SKM-1 treated with dmso at 0.1 percent for 144 hours (cell line): Measurements from ENCODE around the gene RNGTT.

Experiments used
- DNase-seq: peaks from one replicate; lab custom pipeline; 2025; ENCODE audit not compliant: unreplicated experiment; lab: John Stamatoyannopoulos, UW

The RNGTT gene

DNA sequence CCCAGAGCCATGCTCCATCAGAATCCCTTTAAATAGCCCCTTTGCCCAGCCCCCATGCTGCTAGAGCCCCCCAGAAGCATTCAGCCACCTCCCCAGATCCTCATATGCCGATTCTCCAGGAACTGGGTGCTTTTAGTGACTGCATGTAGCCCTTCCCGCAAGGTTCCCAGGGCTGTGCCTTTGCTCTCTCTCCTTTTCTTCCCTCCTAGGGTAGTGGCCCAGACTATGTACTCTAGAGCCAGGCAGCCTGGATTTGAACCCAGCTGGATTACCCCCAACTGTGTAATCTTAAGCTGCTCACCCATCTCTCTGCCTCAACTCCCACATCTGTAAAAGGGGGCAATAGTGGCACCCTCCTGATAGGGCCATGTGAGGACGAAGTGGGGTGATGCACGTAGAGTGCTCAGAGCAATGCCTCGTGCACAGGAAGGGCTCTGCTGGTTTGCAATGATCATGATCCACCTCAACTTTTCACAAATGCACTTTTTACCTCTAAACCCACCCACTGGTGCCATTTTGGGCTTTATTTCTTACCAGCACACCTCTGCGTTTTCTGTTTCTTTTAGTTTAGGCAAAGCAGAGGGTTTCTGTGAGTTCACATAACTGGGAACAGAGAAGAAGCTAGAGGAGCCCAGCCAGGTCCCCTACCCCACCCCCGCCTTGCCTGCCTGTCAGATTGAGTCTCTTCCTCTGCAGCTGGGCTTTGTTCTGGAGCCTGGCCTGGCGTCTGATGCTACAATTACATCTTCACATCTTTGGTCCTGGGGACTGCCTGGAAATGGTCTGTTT lies 396.5 kb downstream of the RNGTT start:
- DNase-seq: no peak

DNA sequence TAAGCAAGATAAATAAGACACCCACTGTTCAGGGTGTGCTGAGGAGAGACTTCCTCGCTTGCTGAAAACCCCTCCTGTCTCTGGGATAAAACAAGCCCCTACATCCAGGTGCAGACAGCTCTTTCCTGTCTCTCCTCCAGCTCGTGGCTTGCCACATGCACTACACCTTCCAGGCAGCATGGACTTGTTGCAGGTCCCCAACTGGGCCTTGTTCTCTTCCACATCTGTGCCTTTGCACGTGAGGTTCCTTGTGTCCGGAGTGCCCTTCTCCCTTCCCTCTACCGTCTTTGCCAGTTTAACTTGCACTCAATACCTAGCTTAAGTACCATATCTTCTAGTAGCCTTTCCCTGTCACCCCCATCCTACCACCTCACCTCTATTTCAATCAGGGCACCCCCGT lies 397.6 kb downstream of the RNGTT start:
- DNase-seq: no peak

DNA sequence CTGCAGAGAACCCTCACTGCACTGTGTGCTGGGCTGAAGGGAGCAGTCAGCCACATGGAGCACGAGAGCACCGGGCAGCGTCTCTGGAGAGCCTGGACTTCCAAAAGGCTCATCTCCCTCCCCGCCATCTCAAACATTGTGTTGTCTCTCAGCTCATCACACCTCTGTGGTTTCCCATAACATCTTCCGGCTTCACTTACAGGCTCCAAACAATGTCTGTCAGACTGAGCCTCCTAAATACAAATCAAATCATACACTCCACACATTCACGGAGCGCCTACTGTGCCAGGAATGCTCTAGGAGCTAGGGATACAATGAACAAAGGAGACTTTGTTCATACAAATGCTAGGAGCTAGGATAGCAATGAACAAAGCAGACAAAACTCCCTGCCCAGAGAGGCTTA lies 398.0 kb downstream of the RNGTT start:
- no peak for DNase-seq

DNA sequence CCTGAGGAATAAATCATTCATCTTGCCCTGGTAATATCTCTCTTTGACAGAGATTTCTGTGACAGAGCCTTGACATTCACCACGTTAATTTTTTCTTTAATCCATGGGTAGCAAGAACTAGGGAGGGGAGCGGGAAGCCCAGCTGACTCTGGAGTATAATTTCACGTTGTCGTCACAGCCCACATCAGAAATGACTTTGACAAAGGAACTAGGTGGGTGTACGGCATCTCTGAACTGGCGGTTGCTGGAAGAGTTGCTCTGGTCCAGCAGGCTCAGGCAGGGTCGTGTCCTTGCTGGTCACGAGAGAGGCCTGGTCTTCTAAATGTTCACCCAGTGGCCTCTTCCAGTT lies 400.2 kb downstream of the RNGTT start:
- DNase-seq: no peak

DNA sequence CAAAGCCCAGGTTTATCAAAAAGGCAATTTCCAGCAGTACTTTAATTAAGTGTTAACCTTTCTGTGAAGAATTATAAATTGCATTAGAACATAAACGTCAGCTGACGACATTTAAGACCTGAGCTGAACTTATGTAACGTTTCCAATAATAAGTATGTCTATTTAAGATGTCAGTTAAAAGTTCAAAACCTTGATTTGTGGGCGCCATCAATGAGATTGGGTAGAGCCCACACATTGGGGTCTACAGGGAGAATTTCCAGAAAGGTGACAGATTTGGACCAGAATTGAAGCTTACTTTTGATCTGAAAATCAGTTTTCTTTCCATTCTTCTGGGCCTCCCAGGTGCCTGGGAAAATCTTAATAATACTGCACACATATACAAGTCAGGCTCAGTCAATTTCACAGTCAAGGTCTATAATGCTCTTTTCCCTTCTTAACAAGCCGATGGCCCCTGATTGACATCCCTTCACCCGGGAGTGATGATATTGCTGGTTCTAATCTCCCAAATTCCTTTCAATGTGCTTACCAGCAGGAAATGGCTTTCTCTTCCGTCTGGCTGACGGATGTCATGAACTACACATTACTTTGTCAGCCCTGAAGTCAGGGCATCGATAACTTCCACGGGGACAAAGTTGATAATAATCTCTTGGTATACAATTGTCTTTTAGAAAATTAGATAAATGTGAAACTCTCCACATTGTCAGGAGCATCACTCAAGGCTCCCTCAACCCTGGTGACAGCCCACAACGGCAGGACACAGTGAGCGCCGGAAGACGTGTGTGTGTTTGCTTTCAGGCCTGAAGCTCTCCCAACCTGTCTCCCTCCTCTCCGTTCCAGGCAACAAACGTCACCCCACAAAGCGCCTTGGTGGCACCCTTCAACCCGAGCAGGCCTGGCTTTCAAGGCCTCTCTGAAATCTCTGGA lies 400.8 kb downstream of the RNGTT start:
- DNase-seq: no peak

DNA sequence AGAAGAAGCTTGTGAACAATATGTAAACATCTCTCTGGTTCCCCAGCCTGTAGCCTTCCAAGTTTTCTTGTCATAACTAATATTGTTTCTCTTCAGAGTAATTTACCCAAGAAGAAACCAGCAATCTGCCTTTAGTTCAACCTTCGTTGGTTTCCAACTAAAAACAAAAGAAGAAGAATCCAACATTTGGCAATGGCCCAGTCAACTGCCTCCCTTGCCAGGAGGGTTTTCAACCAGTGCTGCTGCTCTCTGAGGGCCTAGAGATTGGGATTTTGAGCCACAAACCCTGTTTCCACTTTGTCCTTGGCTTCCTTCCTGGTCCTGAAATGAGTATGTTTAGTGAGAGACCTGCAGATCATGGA lies 401.5 kb downstream of the RNGTT start:
- no peak for DNase-seq

DNA sequence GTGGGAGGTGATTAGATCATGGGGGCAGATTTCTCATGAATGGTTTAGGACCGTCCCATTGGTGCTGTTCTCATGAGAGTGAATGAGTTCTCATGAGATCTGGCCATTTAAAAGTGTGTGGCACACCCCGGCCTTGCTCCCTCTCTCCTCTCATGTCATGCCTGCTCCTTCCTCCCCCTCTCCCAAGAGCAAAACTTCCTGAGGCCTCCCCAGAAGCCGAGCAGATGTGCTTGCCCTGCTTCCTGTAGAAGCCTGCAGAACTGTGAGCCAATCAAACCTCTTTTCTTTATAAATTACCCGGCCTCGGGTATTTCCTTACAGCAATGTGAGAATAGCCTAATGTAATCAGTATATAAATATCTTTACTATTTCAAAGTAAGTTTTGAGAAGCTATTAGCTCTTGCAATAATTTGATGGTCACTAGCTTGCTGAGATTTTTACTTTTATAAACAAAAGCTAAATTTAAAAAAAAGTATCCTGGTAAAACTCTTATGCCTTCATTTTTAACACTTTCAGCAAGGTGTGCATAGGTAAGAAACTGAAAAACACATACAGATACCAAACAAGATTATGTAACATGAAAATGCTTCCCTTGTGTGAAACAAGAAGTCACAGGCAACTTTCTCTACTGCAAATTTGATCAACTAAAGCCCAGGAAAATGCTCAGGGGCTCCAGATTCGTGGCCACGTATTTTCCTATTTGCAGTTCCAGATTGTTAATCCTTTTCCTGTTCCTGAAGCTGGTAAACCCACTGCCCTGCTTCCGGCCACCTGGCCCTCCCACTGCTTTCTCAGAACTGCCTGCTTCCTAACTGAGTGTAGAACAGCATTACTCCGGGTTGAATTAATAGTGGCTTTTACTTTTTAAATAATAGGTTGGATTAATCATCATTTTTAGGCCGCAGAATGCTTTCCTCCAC lies 402.1 kb downstream of the RNGTT start:
- no peak for DNase-seq
